DND-41 (cell line): Measurements from ENCODE around the gene PPP2R2D.

Source experiments
- ATAC-seq: fragments of 200-7000 bp; cut with Tn5 transposase; 3 replicates; pipeline ENCODE4 v1.9.1; 2021; ENCODE audit warnings: low read depth; ENCODE audit not compliant: insufficient read depth
- DNase-seq: peaks from one replicate; pipeline ENCODE4 v3.0.0-alpha.2; 2020
- H2AFZ ChIP-seq: 2 replicates; pipeline ENCODE4 v1.6.0; 2012; ENCODE audit warnings: low read depth, low read length
- H3K27ac ChIP-seq: 2 replicates; pipeline ENCODE4 v1.5.1; 2012; ENCODE audit warnings: low read length, inconsistent platforms
- H3K27me3 ChIP-seq: fragments of 200-600 bp; sonication (generic); 2 replicates; pipeline ENCODE4 v1.6.0; 2012; ENCODE audit warnings: low read length, mild to moderate bottlenecking, inconsistent platforms; ENCODE audit not compliant: insufficient read depth, poor library complexity
- H3K36me3 ChIP-seq: 2 replicates; pipeline ENCODE4 v1.5.1; 2012; ENCODE audit warnings: low read length, inconsistent platforms; ENCODE audit not compliant: insufficient read depth
- H3K4me1 ChIP-seq: 2 replicates; pipeline ENCODE4 v1.5.1; 2012; ENCODE audit warnings: mild to moderate bottlenecking, low read length; ENCODE audit not compliant: insufficient read depth
- H3K4me2 ChIP-seq: 2 replicates; pipeline ENCODE4 v1.6.0; 2012; ENCODE audit warnings: mild to moderate bottlenecking, moderate library complexity, low read length, inconsistent platforms; ENCODE audit not compliant: insufficient read depth
- H3K4me3 ChIP-seq, 2 experiments: fragments of 200-600 bp in 1 of 2; shearing (Covaris generic) in 1 of 2; 2 replicates each; pipeline ENCODE4 v1.5.1; 2012 to 2016; ENCODE audit warnings: inconsistent platforms in 2 of 2, low read length in 2 of 2, mild to moderate bottlenecking in 2 of 2, low read depth in 1 of 2, moderate library complexity in 1 of 2
- H3K79me2 ChIP-seq: 2 replicates; pipeline ENCODE4 v1.6.0; 2012; ENCODE audit warnings: low read length, inconsistent platforms; ENCODE audit not compliant: insufficient read depth
- H3K9ac ChIP-seq: 2 replicates; pipeline ENCODE4 v1.6.0; 2012; ENCODE audit warnings: low read depth, mild to moderate bottlenecking, inconsistent platforms, low read length, moderate library complexity
- H3K9me3 ChIP-seq: 2 replicates; pipeline ENCODE4 v1.5.1; 2012; ENCODE audit warnings: low read length, moderate library complexity, mild to moderate bottlenecking, inconsistent platforms; ENCODE audit not compliant: insufficient read depth, severe bottlenecking
- H4K20me1 ChIP-seq: 2 replicates; pipeline ENCODE4 v1.6.0; 2012; ENCODE audit warnings: low read length; ENCODE audit not compliant: insufficient read depth
- EZH2 ChIP-seq: IDR thresholded peaks from 3 replicates; pipeline ENCODE4 v1.6.1; 2012; ENCODE audit warnings: borderline replicate concordance, low read depth, mild to moderate bottlenecking, moderate library complexity, low read length, inconsistent platforms; ENCODE audit not compliant: severe bottlenecking
- TF ChIP-seq, protein P1 (sequence below): IDR thresholded peaks from 2 replicates; pipeline ENCODE4 v1.5.1; 2012; ENCODE audit warnings: borderline replicate concordance, low read length, moderate library complexity, mild to moderate bottlenecking; ENCODE audit not compliant: poor library complexity, severe bottlenecking; ENCODE audit errors: extremely low read depth

PPP2R2D gene

DNA sequence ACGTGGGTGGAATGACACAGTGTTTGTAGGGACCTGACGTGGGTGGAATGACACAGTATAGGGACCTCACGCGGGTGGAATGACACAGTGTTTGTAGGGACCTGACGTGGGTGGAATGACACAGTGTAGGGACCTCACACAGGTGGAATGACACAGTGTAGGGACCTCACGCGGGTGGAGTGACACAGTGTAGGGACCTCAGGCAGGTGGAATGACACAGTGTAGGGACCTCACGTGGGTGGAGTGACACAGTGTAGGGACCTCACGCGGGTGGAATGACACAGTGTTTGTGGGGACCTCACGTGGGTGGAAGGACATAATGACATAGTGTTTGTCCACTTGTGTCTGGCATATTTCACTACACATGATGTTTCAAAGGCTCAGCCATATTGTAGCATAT is 19.3 kb downstream of the PPP2R2D start:
- H3K4me3 ChIP-seq = no peak overlapping the region
- no peak overlapping the region for H3K4me2 ChIP-seq
- peaks cover 2% of the 10 kb centered on the region for H3K9me3 ChIP-seq
- peaks cover 93% of the 10 kb centered on the region for H3K79me2 ChIP-seq
- H2AFZ ChIP-seq = no peak overlapping the region
- H3K9ac ChIP-seq = no peak overlapping the region
- H3K27me3 ChIP-seq = no peaks in the 10 kb centered on the region
- H3K36me3 ChIP-seq = peaks cover 3% of the 10 kb centered on the region; the same call in 1 of the 2 replicates
- H3K4me1 ChIP-seq = no peaks in the 10 kb centered on the region
- ATAC-seq (no peak), DNase-seq (no peak)
- H4K20me1 ChIP-seq = peaks cover 72% of the 10 kb centered on the region
- no peak overlapping the region for H3K27ac ChIP-seq
- no peak for TF ChIP-seq EZH2
- TF ChIP-seq, protein P1, sequence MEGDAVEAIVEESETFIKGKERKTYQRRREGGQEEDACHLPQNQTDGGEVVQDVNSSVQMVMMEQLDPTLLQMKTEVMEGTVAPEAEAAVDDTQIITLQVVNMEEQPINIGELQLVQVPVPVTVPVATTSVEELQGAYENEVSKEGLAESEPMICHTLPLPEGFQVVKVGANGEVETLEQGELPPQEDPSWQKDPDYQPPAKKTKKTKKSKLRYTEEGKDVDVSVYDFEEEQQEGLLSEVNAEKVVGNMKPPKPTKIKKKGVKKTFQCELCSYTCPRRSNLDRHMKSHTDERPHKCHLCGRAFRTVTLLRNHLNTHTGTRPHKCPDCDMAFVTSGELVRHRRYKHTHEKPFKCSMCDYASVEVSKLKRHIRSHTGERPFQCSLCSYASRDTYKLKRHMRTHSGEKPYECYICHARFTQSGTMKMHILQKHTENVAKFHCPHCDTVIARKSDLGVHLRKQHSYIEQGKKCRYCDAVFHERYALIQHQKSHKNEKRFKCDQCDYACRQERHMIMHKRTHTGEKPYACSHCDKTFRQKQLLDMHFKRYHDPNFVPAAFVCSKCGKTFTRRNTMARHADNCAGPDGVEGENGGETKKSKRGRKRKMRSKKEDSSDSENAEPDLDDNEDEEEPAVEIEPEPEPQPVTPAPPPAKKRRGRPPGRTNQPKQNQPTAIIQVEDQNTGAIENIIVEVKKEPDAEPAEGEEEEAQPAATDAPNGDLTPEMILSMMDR = no peak

DNA sequence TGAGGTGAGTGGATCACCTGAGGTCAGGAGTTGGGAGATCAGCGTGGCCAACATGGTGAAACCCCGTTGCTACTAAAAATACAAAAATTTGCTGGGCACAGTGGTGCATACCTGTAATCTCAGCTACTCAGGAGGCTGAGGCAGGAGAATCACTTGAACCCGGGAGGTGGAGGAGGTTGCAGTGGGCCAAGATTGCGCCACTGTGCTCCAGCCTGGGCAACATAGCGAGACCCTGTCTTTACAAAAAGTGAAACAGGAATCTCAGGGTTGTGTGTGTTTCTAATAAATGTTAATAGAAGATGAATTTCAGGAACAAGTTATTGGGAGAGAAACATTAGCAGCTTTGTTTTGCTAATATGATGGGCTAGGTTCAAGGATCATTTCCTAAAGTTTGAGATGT is 19.9 kb downstream of the PPP2R2D start:
- Histone ChIP-seq H3K4me3 (no peak overlapping the region), H3K36me3 (peaks cover 3% of the 10 kb centered on the region; the same call in 1 of the 2 replicates), H3K9ac (no peak overlapping the region), H3K27ac (no peak overlapping the region), H3K4me1 (no peaks in the 10 kb centered on the region), H3K79me2 (peaks cover 93% of the 10 kb centered on the region), H3K4me2 (no peak overlapping the region), H3K9me3 (peaks cover 2% of the 10 kb centered on the region), H2AFZ (no peak overlapping the region), H4K20me1 (peaks cover 72% of the 10 kb centered on the region), H3K27me3 (no peaks in the 10 kb centered on the region)
- DNase-seq = no peak
- no peak for ATAC-seq
- no peak for TF ChIP-seq EZH2
- TF ChIP-seq, protein P1 = no peak

DNA sequence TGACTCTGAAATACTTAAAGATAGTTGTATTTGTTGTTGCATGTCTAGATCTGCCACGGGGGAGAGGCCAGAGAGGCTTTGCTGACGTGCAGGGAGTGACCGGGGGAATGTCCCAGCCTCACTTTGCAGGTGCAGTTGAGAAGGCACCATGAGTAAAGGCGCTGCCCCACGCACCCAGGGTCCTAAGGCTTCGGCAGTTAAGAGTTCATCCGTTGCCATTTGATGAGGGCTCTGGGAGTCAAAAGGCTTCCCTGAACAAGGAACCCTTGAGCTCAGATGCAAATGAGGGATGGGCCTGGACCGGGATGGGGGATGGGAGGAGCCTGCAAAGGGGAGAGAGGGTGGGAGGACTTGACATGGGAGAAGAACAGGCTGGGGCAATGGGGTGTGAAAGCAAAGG is 20.4 kb downstream of the PPP2R2D start:
- Histone ChIP-seq H4K20me1 (peaks cover 72% of the 10 kb centered on the region), H2AFZ (no peak overlapping the region), H3K4me2 (no peak overlapping the region), H3K36me3 (peaks cover 3% of the 10 kb centered on the region; the same call in 1 of the 2 replicates), H3K4me1 (no peaks in the 10 kb centered on the region), H3K27ac (no peak overlapping the region), H3K27me3 (no peaks in the 10 kb centered on the region), H3K9me3 (peaks cover 2% of the 10 kb centered on the region), H3K79me2 (peaks cover 93% of the 10 kb centered on the region), H3K4me3 (no peak overlapping the region), H3K9ac (no peak overlapping the region)
- DNase-seq (no peak), ATAC-seq (no peak; the same call in 2 of the 3 replicates)
- TF ChIP-seq, protein P1 = no peak
- TF ChIP-seq EZH2 = no peak
